Activated CD8-positive, alpha-beta memory T cell treated with anti-CD3 and anti-CD28 coated beads, Interleukin-2, amount 50 U/mL, for 24 hours (primary cell): Measurements from ENCODE around the gene STMN3.
"Not testable (repeated sequence)": the region's sequence is repeated elsewhere in the genome, so short reads cannot be mapped to it uniquely, and the experiment has no call there.

Experiments
- DNase-seq: peaks from one replicate; pipeline ENCODE4 v3.0.0-alpha.2; 2020; ENCODE audit errors: extremely low read depth

Gene STMN3

GRCh38 chr20:63613863-63614594 lies 39.2 kb downstream of the STMN3 start:
- DNase-seq = not testable (repeated sequence)

GRCh38 chr20:63612276-63612931 lies 40.8 kb downstream of the STMN3 start:
- no peak for DNase-seq

DNA sequence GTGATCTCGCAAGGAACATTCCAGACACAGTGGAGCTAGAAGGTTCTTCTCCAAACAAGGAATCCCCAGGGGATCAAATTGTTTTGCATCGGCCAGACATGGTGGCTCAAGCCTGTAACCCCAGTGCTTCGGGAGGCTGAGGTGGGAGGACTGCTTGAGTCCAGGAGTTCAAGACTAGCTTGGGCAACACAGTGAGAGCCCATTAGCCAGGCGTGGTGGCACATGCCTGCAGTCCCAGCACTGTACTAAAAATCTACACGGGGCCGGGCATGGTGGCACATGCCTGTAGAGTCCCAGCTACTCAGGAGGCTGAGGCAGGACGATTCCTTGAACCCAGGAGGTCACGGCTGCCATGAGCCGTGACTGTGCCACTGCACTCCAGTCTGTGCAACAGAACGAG lies 41.6 kb downstream of the STMN3 start:
- DNase-seq = no peak

DNA sequence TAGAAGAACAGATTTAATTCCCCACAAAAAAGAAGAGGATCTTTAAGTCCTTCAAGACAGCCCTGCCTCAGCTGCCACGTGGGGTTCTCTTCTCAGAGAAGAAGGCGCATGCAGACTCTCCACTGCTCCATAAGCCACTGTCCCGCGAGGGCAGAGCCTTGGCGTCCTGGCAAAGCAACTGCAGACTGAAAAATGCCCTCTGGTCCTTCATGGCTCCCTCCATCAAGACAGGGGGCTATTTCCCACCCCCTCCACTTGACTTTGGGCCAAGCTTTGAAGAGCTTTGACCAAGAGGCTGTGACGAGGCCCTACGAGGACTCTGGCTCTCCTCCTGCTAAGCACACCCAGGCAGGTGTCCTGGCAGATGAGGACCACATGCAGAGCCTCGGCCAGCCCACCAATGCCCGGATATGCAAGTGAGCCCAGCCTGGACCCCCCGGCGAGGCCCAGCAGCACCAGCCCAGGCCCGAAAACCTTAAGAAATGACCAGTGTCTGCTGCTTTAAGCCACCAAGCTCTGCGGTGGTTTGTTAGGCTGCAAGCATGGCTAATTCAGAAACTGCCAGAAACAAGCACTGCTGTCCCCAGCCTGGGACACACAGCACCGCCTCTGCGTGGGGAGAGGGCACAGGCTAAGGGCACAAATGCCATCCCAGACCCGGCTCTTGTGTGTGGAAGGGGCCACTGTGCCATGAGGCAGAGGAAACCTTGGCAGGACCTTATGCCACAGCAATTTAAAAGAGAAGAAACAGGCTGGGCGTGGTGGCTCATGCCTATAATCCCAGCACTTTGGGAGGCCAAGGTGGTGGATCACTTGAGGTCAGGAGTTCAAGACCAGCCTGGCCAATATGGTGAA lies 42.4 kb downstream of the STMN3 start:
- DNase-seq = no peak

GRCh38 chr20:63606686-63607085 lies 46.5 kb downstream of the STMN3 start:
- DNase-seq = no peak

GRCh38 chr20:63602321-63602720 lies 50.9 kb downstream of the STMN3 start:
- no peak for DNase-seq

DNA sequence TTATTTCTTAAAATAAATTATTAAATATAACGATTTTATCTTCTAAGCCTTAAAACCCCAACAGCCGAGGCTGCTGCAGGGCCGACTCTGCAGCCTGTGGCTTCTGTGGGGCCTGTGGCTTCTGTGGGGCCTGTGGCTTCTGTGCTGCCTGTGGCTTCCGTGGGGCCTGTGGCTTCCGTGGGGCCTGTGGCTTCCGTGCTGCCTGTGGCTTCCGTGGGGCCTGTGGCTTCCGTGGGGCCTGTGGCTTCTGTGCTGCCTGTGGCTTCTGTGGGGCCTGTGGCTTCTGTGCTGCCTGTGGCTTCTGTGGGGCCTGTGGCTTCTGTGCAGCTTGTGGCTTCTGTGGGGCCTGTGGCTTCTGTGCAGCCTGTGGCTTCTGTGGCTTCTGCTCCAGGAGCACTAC lies 51.5 kb downstream of the STMN3 start:
- DNase-seq = not testable (repeated sequence)

DNA sequence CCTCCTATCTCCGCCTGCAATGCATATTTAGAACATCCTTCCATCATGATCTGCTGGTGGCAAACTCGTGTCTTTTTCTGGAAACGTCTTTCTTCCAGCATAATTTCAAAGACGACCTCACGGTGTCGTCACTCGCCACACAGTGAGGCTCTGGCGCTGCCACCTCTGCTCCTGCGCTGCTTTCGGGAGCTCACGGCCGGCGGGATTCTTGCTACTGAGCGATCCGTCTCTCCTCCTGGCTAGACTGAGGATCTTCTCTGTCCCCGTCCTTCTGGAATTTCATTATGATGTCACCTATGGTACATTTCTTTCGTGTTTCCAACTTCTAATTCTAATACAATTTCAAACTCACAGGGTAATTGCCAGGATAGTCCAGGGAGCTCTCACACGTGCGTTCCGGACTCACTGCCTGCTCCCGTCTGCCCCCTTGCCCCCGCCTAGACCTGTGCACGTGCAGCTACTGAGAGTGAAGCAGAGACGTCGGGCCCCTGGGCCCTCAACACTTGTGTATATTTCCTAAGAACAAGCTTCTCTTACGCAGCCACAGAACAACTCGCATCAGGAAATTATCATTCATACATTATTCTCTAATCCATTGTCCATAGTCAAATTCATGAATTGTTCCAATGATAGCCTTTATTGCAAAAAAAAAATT lies 53.7 kb downstream of the STMN3 start:
- DNase-seq = no peak

GRCh38 chr20:63598479-63599395 lies 54.5 kb downstream of the STMN3 start:
- no peak for DNase-seq

DNA sequence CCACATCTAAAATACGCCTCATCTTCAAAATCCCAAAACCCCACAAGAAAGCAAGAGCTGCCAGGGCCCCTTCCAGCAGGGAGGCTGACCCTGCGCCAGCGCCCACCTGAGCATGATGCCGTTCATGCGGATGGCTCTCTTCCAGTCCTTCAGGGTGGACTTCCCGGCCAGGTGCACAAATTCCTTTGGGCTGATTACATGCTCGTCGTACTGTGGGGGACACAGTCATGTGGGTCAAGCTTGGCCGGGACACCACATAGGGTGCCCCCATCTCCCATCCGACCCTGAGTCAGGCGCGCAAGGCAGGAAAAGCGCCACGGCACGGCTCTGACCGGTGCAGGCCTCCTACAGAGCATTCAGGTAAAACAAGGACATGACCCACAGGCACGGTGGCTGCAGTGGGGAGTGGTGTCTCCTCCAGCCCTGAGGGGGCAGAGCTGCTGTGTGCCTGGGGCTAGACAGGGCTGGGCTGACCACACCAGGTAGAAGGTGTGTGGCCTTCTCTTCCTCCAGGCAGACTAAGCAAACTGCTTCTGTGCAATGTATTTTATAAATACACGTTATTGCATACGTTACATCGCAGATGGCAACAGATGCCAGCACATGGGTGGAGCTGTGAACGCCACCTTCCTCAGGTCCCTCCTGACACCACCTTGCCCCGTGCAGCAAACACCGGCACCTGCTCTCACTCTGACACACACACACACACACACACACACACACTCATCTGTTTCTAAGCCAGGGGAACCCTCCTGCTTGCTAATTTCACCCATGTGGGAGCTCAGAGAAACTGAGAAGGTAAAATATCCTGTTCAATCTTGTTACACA lies 55.4 kb downstream of the STMN3 start:
- DNase-seq = no peak

DNA sequence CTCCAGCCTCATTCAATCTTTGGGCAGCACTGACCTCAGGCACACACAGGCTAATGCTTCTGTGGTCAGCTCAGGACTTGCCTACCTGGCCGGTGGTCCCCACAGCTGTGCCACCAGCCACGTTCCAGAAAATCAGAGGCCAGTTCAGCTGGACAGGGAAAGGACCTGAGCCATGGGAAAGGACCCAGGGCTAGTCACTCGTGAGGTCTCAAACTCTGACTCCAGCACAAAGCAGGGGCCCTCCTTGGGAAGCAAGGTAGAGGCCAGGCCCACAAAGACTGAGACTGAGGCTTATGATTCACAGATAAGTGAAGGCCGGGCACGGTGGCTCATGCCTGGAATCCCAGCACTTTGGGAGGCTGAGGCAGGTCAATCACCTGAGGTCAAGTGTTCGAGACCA lies 56.8 kb downstream of the STMN3 start:
- DNase-seq = no peak

GRCh38 chr20:63595416-63596127 lies 57.7 kb downstream of the STMN3 start:
- no peak for DNase-seq

- DNase-seq = no peak
Measured at GRCh38 chr20:63594043-63594561, 59.1 kb downstream of the STMN3 start.

GRCh38 chr20:63592661-63593060 lies 60.6 kb downstream of the STMN3 start:
- DNase-seq = no peak

DNA sequence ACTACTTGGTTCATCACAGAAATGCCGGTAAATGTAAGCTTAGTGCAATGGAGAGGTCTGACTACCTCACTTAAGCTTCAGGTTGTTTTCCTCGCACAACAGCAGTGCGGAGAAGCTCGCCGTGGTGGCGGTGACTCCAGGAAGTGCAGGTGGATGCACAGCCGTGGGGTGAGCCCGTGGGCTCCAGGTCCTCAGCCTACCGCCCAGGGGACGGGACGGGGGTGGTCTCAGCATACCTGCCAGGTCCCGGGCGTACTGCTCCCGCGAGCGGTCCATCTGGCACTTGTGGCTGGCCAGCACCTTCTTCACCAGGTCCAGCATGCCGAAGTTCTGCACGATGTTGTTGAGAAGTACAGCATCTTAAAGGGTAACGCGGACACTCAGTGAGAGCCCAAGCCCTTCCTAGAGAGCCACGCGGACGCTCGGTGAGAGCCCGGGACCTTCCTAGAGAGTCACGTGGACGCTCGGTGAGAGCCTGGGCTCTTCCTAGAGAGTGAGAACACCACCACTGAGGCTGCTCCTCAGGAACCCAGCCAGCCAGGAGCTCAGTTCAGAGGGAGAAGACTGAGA lies 61.4 kb downstream of the STMN3 start:
- DNase-seq = no peak

DNA sequence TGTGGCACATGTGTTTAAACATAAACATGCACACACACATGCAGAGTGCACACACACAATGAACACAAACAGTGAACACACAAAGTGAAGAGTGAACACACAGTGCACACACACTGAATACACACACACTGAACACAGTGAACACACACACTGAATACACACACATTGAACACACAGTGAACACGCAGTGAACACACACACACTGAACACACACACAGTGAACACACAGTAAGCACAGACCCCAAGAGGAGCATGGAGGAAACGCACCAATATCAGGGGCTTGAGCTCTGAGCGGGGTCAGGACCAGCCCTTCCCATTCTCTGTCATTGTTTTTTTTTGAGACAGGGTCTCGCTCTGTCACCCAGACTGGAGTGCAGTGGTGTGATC lies 62.1 kb downstream of the STMN3 start:
- no peak for DNase-seq

DNA sequence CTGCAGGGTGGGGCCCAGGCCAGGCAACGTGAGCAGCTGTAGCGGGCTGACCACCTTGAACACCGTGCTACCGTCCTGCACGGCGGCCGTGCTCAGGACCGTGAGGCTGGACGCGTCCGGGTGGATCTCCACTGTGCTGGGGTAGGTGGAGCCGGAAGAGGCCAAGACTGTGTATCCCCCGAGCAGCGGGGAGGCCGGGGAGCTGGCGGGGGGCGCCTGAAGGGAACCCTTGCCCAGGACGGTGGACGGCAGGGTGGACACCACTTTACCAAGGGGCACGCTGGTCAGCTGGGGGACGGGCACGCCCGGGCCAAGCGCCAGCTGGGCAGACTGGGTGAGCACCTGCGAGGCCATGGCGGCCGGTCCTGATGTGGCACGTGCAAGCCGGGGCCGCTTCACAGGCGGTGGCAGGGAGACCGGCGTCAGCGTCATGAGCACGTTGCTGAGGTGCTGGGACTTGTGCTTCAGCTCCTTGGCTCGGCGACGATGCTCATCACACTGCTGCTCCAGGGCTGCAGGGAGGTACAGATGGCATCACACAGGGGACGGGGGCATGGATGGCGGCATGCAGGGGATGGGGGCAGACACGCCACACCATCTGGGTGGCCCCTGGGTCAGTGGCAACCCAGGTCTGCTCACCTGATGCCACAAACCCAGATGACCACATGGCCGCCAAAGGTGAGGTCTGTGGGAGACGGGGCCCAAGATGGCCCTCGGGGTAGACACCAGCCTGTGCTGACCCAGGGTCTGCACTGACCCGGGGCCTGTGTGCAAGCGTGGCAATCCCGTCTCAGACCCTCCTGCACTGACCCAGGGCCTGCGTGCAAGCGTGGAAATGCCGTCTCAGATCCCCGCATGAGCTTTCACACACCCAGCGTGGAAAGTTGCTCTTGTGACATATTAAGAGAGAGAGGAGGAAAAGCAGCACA lies 62.7 kb downstream of the STMN3 start:
- no peak for DNase-seq
